H1 (cell line): ENCODE measurements around the gene CYP46A1. TPM values are rescaled to one million over a fixed set of nuclear protein-coding genes. Genes with fewer than 3 reads are reported as not detected.

Source experiments
- CTCF ChIA-PET: fragments of 300-600 bp; sonication (Branson Sonifier 250); formaldehyde crosslinking; loops from one replicate; lab custom pipeline; 2021; ENCODE audit not compliant: partially characterized antibody; lab: Charles Lee
- POLR2A ChIA-PET: fragments of 300-600 bp; sonication (Branson Sonifier 250); formaldehyde crosslinking; loops from one replicate; lab custom pipeline; 2021; ENCODE audit warnings: inconsistent platforms; ENCODE audit not compliant: partially characterized antibody; lab: Charles Lee
- DNase-seq, 2 experiments: peaks; one replicate each; pipeline versions ENCODE4 v3.0.0 to v3.0.0-alpha.2; 2010 to 2022; ENCODE audit warnings: low spot score in 2 of 2, low read depth in 1 of 2, mixed read lengths in 1 of 2
- FAIRE-seq: peaks from 2 replicates; lab custom pipeline; 2011; peaks lifted over from hg19 to GRCh38; lab: Jason Lieb, UNC
- H2AFZ ChIP-seq: 2 replicates; pipeline ENCODE4 v1.8.1; 2012; ENCODE audit warnings: low read length, inconsistent platforms
- H2AK5ac ChIP-seq: 2 replicates; pipeline ENCODE4 v1.6.1; 2013; ENCODE audit warnings: low read depth, low read length
- H2BK120ac ChIP-seq: replicated peaks from 2 replicates; pipeline ENCODE3; 2013; ENCODE audit warnings: low read depth, low read length, inconsistent platforms
- H2BK12ac ChIP-seq: 2 replicates; pipeline ENCODE4 v1.6.1; 2013; ENCODE audit warnings: low read depth, low read length
- H2BK15ac ChIP-seq: 2 replicates; pipeline ENCODE4 v1.6.1; 2013; ENCODE audit warnings: low read length
- H2BK20ac ChIP-seq: 2 replicates; pipeline ENCODE4 v1.6.1; 2013; ENCODE audit warnings: low read length
- H2BK5ac ChIP-seq: 2 replicates; pipeline ENCODE4 v1.6.1; 2013; ENCODE audit warnings: low read depth, low read length
- H3K14ac ChIP-seq: 2 replicates; pipeline ENCODE4 v1.6.1; 2013; ENCODE audit warnings: inconsistent platforms; ENCODE audit not compliant: insufficient read length
- H3K18ac ChIP-seq: 2 replicates; pipeline ENCODE4 v1.6.1; 2013; ENCODE audit warnings: low read length; ENCODE audit errors: extremely low read depth
- H3K23ac ChIP-seq: 2 replicates; pipeline ENCODE4 v1.6.1; 2013; ENCODE audit warnings: inconsistent platforms; ENCODE audit not compliant: insufficient read length
- H3K23me2 ChIP-seq: 2 replicates; pipeline ENCODE4 v1.6.1; 2013; ENCODE audit warnings: low read depth, low read length
- H3K27ac ChIP-seq: 2 replicates; pipeline ENCODE4 v1.6.1; 2011; ENCODE audit warnings: low read depth, low read length, inconsistent platforms
- H3K27me3 ChIP-seq, 4 experiments: replicated peaks in 1 of 4; 1 replicate in 1 of 4; 2 replicates in 3 of 4; pipeline versions ENCODE4 v1.6.1 to v1.8.1; 2011 to 2013; ENCODE audit warnings: low read length in 3 of 4, mild to moderate bottlenecking in 3 of 4, inconsistent platforms in 2 of 4, mixed read lengths in 2 of 4, moderate library complexity in 1 of 4; ENCODE audit not compliant: control insufficient read depth in 3 of 4, insufficient read depth in 3 of 4; ENCODE audit errors: extremely low read depth in 1 of 4
- H3K36me3 ChIP-seq, 4 experiments: 2 replicates each; pipeline versions ENCODE4 v1.6.1 to v1.8.1; 2011 to 2013; ENCODE audit warnings: mild to moderate bottlenecking in 4 of 4, low read length in 3 of 4, moderate library complexity in 2 of 4, control low read depth in 1 of 4, inconsistent platforms in 1 of 4; ENCODE audit not compliant: insufficient read depth in 4 of 4, control insufficient read depth in 2 of 4
- H3K4ac ChIP-seq: replicated peaks from 2 replicates; pipeline ENCODE3; 2013; ENCODE audit warnings: low read length, low read depth, mixed read lengths, inconsistent platforms; ENCODE audit not compliant: insufficient read length
- H3K4me1 ChIP-seq, 4 experiments: replicated peaks in 1 of 4; 1 replicate in 1 of 4; 2 replicates in 3 of 4; pipeline versions ENCODE4 v1.6.1 to v1.8.1; 2011 to 2013; ENCODE audit warnings: low read length in 3 of 4, inconsistent platforms in 2 of 4, mixed read lengths in 1 of 4; ENCODE audit not compliant: insufficient read depth in 4 of 4, control insufficient read depth in 3 of 4
- H3K4me2 ChIP-seq, 2 experiments: 2 replicates each; pipeline versions ENCODE4 v1.6.1 to v1.8.1; 2011 to 2013; ENCODE audit warnings: low read depth in 2 of 2, low read length in 2 of 2, control low read depth in 1 of 2, inconsistent platforms in 1 of 2, mild to moderate bottlenecking in 1 of 2; ENCODE audit not compliant: insufficient read depth in 1 of 2
- H3K4me3 ChIP-seq, 4 experiments: fragments of 200-600, 300-600 bp in 1 of 4; sonication (generic), shearing (Covaris generic), sonication (Bioruptor Twin) in 1 of 4; 2 replicates each; pipeline versions ENCODE4 v1.5.1 to v1.8.1; 2011 to 2016; ENCODE audit warnings: low read length in 4 of 4, low read depth in 3 of 4, control low read depth in 2 of 4, inconsistent platforms in 2 of 4, mild to moderate bottlenecking in 2 of 4, mixed read lengths in 1 of 4, moderate library complexity in 1 of 4; ENCODE audit not compliant: insufficient read depth in 2 of 4; ENCODE audit errors: extremely low read depth in 1 of 4
- H3K56ac ChIP-seq: replicated peaks from 2 replicates; pipeline ENCODE3; 2013; ENCODE audit warnings: low read depth, mild to moderate bottlenecking, mixed read lengths, low read length, inconsistent platforms; ENCODE audit not compliant: insufficient read length
- H3K79me1 ChIP-seq: 2 replicates; pipeline ENCODE4 v1.6.1; 2013; ENCODE audit warnings: low read depth, low read length, control low read depth
- H3K79me2 ChIP-seq, 2 experiments: 2 replicates each; pipeline versions ENCODE4 v1.6.1 to v1.8.1; 2012 to 2013; ENCODE audit warnings: low read length in 2 of 2, mild to moderate bottlenecking in 2 of 2, inconsistent platforms in 1 of 2; ENCODE audit not compliant: insufficient read depth in 2 of 2, control insufficient read depth in 1 of 2
- H3K9ac ChIP-seq, 4 experiments: replicated peaks in 1 of 4; 1 replicate in 1 of 4; 2 replicates in 3 of 4; pipeline versions ENCODE4 v1.6.1 to v1.8.1; 2011 to 2013; ENCODE audit warnings: low read depth in 3 of 4, low read length in 3 of 4, control low read depth in 2 of 4, mild to moderate bottlenecking in 2 of 4, moderate library complexity in 2 of 4, inconsistent platforms in 1 of 4; ENCODE audit errors: extremely low read depth in 1 of 4
- H3K9me3 ChIP-seq, 2 experiments: 2 replicates each; pipeline versions ENCODE4 v1.6.1 to v1.8.1; 2012 to 2013; ENCODE audit warnings: mild to moderate bottlenecking in 2 of 2, moderate library complexity in 2 of 2, control low read depth in 1 of 2, inconsistent platforms in 1 of 2, low read depth in 1 of 2, low read length in 1 of 2, mixed read lengths in 1 of 2; ENCODE audit not compliant: insufficient read depth in 2 of 2
- H4K20me1 ChIP-seq, 2 experiments: replicated peaks in 1 of 2; 2 replicates each; pipeline versions ENCODE3 to v1.8.1; 2011 to 2013; ENCODE audit warnings: inconsistent platforms in 2 of 2, low read length in 2 of 2, mild to moderate bottlenecking in 1 of 2; ENCODE audit not compliant: insufficient read depth in 2 of 2, control insufficient read depth in 1 of 2
- H4K5ac ChIP-seq: 2 replicates; pipeline ENCODE4 v1.6.1; 2013; ENCODE audit warnings: low read length, low read depth, mixed read lengths, inconsistent platforms; ENCODE audit not compliant: insufficient read length
- H4K8ac ChIP-seq: 2 replicates; pipeline ENCODE4 v1.8.0; 2013; ENCODE audit warnings: mild to moderate bottlenecking, moderate library complexity, low read length, inconsistent platforms; ENCODE audit not compliant: insufficient read depth; ENCODE audit errors: extremely low read depth
- H4K91ac ChIP-seq: replicated peaks from 2 replicates; pipeline ENCODE3; 2013; ENCODE audit warnings: low read length, mixed read lengths, inconsistent platforms; ENCODE audit not compliant: insufficient read length
- CEBPB ChIP-seq: IDR thresholded peaks from 2 replicates; pipeline ENCODE4 v1.6.1; 2012; ENCODE audit warnings: low read depth, low read length
- CHD1 ChIP-seq: IDR thresholded peaks from 2 replicates; pipeline ENCODE4 v1.6.1; 2012; ENCODE audit warnings: low read depth, low read length, improper control_type of control experiment
- CREB1 ChIP-seq: IDR thresholded peaks from 2 replicates; pipeline ENCODE4 v1.6.1; 2012; ENCODE audit warnings: inconsistent platforms
- EP300 ChIP-seq, 2 experiments: IDR thresholded peaks; 1 replicate in 1 of 2; 2 replicates in 1 of 2; pipeline ENCODE4 v1.6.1; 2011 to 2012; ENCODE audit warnings: low read depth in 2 of 2, low read length in 2 of 2, mild to moderate bottlenecking in 2 of 2, borderline replicate concordance in 1 of 2, inconsistent platforms in 1 of 2, moderate library complexity in 1 of 2
- FOSL1 ChIP-seq: IDR thresholded peaks from 2 replicates; pipeline ENCODE4 v1.6.1; 2011; ENCODE audit warnings: mild to moderate bottlenecking, low read depth, low read length, moderate library complexity; ENCODE audit not compliant: insufficient read depth
- HDAC2 ChIP-seq, 2 experiments: fragments of 300-600 bp in 1 of 2; sonication (generic) in 1 of 2; IDR thresholded peaks; 2 replicates each; pipeline ENCODE4 v1.6.1; 2011 to 2012; ENCODE audit warnings: low read depth in 2 of 2, low read length in 2 of 2, mild to moderate bottlenecking in 2 of 2, moderate library complexity in 2 of 2, borderline replicate concordance in 1 of 2, inconsistent platforms in 1 of 2
- JUN ChIP-seq: IDR thresholded peaks from 2 replicates; pipeline ENCODE4 v1.6.1; 2011; ENCODE audit warnings: low read depth, mild to moderate bottlenecking, improper control_type of control experiment, low read length
- JUND ChIP-seq: IDR thresholded peaks from 2 replicates; pipeline ENCODE4 v1.6.1; 2011; ENCODE audit warnings: mild to moderate bottlenecking, improper control_type of control experiment, low read length
- SIRT6 ChIP-seq: IDR thresholded peaks from one replicate; pipeline ENCODE4 v1.7.1; 2012; ENCODE audit warnings: low read length, inconsistent platforms
- SP1 ChIP-seq: IDR thresholded peaks from 2 replicates; pipeline ENCODE4 v1.6.1; 2011; ENCODE audit warnings: low read depth, low read length
- SRF ChIP-seq: IDR thresholded peaks from 2 replicates; pipeline ENCODE4 v1.6.1; 2011; ENCODE audit warnings: mild to moderate bottlenecking, low read depth, low read length, moderate library complexity
- TAF7 ChIP-seq: optimal IDR thresholded peaks from 2 replicates; pipeline ENCODE3; 2011; ENCODE audit warnings: low read depth, mild to moderate bottlenecking, inconsistent platforms, low read length, moderate library complexity, borderline replicate concordance
- TCF12 ChIP-seq: IDR thresholded peaks from 2 replicates; pipeline ENCODE4 v1.6.1; 2011; ENCODE audit warnings: low read depth, mild to moderate bottlenecking, low read length
- TEAD4 ChIP-seq: IDR thresholded peaks from 2 replicates; pipeline ENCODE4 v1.6.1; 2012; ENCODE audit warnings: low read depth, low read length, inconsistent platforms, mixed read lengths
- WGBS, 2 experiments: shearing (Covaris generic) in 1 of 2; methylation state at CpG; one replicate each; pipeline versions ENCODE4 v1.1.6 to v1.1.7; 2013 to 2015; ENCODE audit warnings: low lambda C conversion rate in 2 of 2, mixed read lengths in 2 of 2, inconsistent platforms in 1 of 2, low coverage in 1 of 2, missing lambda C conversion rate in 1 of 2; ENCODE audit not compliant: insufficient replicate concordance in 2 of 2, insufficient coverage in 1 of 2, insufficient read length in 1 of 2; ENCODE audit errors: extremely low coverage in 1 of 2, missing lambda C conversion rate in 1 of 2; 5-methylcytosine and 5-hydroxymethylcytosine counted together
- polyA plus RNA-seq, 7 experiments: library from polyadenylated mRNA; depleted of rRNA in 3 of 7; stranded (reverse) in 5 of 7; unstranded in 2 of 7; fragments of >200 nt in 5 of 7; fragments of 200-250 nt in 2 of 7; gene quantifications; 1 replicate in 5 of 7; 2 replicates in 1 of 7; 4 replicates in 1 of 7; pipeline versions ENCODE4 v1.2.1 to v1.2.3, GENCODE V29; 2011 to 2013; ENCODE audit warnings: missing spikeins in 2 of 7, mixed read lengths in 2 of 7
- total RNA-seq: library from RNA; stranded (reverse); fragmentation: NEBNext Ultra II Directional; extraction: Animal tissue kit (Norgen Biotek cat#: 25700); gene quantifications from 2 replicates; pipeline ENCODE4 v1.2.1, GENCODE V29; 2021
- TF ChIP-seq, protein P1 (sequence below): IDR thresholded peaks from 2 replicates; pipeline ENCODE4 v1.6.1; 2011; ENCODE audit warnings: low read depth, mild to moderate bottlenecking, low read length; ENCODE audit not compliant: insufficient read depth

Gene CYP46A1
- total and polyA plus RNA-seq, 2 of the 8 experiments (the other 6 are each of a cell fraction or from before 2014, with no cell fraction given) = 0.41 to 1.3 TPM

DNA sequence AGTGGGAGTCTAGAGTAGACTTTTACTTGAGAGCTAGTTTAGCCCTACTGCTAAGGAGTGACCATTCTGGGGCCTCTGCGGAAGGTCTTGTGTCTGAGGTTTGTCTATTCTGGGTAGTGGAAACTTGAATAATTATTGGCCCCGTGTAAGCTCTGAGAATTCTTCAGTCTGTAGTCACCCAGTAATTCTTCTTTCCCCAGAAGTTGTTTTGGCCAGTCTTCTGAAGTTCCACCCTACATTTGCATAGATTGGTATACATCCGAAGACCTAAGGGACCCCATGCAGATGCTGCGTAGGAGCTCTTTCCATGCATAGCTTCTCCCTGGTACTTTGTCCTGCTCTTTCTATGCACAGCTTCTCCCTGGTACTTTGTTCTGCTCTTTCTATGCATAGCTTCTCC, 12.8 kb downstream of the CYP46A1 start:
- FAIRE-seq = no peak
- CTCF ChIA-PET = interaction anchor here (1.2 to 4.5 kb wide), 5 partner anchors 9 to 188 kb away, joined by 3 to 35 read pairs (median 3); no protein-coding TSS in a partner anchor
- no peak overlapping the region for H2BK15ac ChIP-seq
- no peak overlapping the region for H2BK120ac ChIP-seq
- H2BK12ac ChIP-seq = no peak overlapping the region
- no peaks in the 10 kb centered on the region for H4K20me1 ChIP-seq
- H3K79me2 ChIP-seq = no peaks in the 10 kb centered on the region
- H4K91ac ChIP-seq = no peak overlapping the region
- H3K4me3 ChIP-seq = no peak overlapping the region
- no peaks in the 10 kb centered on the region for H3K4me1 ChIP-seq
- H2BK20ac ChIP-seq = no peak overlapping the region
- no peak overlapping the region for H3K56ac ChIP-seq
- no peak overlapping the region for H2AK5ac ChIP-seq
- H3K18ac ChIP-seq = no peak overlapping the region
- H2BK5ac ChIP-seq = no peak overlapping the region
- no peak overlapping the region for H3K4me2 ChIP-seq
- no peak overlapping the region for H4K8ac ChIP-seq
- whole genome bisulfite sequencing, 2 experiments = 90% methylated on average over 4 of the region's 4 CpGs; no CpG with 5 or more reads in 1 of the 2 experiments
- H3K27ac ChIP-seq = no peak overlapping the region
- no peaks in the 10 kb centered on the region for H3K23me2 ChIP-seq
- DNase-seq = peak in 1 of 2 experiments; percentile 3
- no peaks in the 10 kb centered on the region for H3K27me3 ChIP-seq
- no peak overlapping the region for H3K9ac ChIP-seq
- no peak overlapping the region for H4K5ac ChIP-seq
- no peak overlapping the region for H3K23ac ChIP-seq
- POLR2A ChIA-PET = no interaction called here
- H3K14ac ChIP-seq = no peak overlapping the region
- H2AFZ ChIP-seq = no peak overlapping the region
- H3K4ac ChIP-seq = no peak overlapping the region
- H3K36me3 ChIP-seq = no peaks in the 10 kb centered on the region
- H3K9me3 ChIP-seq = no peaks in the 10 kb centered on the region
- no peaks in the 10 kb centered on the region for H3K79me1 ChIP-seq
- TF ChIP-seq FOSL1 (no peak), JUN (no peak), TCF12 (no peak), CEBPB (no peak), HDAC2 (IDR thresholded peaks at IDR 0.05; ENCODE audit: borderline replicate concordance in 1 of 2, low read depth in 2 of 2, low read length in 2 of 2) (no peak), TEAD4 (no peak), TAF7 (no peak), SP1 (no peak), SIRT6 (no peak), CREB1 (no peak), EP300 (IDR thresholded peaks at IDR 0.05; ENCODE audit: borderline replicate concordance in 1 of 2, low read depth in 2 of 2, low read length in 2 of 2) (no peak), JUND (no peak), CHD1 (no peak), SRF (no peak)
- TF ChIP-seq, protein P1, sequence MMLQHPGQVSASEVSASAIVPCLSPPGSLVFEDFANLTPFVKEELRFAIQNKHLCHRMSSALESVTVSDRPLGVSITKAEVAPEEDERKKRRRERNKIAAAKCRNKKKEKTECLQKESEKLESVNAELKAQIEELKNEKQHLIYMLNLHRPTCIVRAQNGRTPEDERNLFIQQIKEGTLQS = no peak
